CD4-positive, alpha-beta T cell (primary cell): ENCODE results near the gene HPCAL1. TPM values are rescaled to one million over a fixed set of nuclear protein-coding genes. Genes with fewer than 3 reads are reported as not detected.

Experiments
- ATAC-seq: fragments of 200-7000 bp; cut with Tn5 transposase; one replicate; pipeline ENCODE4 v1.10.0; 2022; ENCODE audit warnings: mild to moderate bottlenecking; ENCODE audit not compliant: poor library complexity
- CTCF ChIA-PET: fragments of 350-600 bp; sonication (Branson Sonifier 250); formaldehyde crosslinking; loops from one replicate; lab custom pipeline; 2021; ENCODE audit warnings: antibody characterized with exemption, inconsistent platforms; lab: Charles Lee
- POLR2A ChIA-PET: fragments of 350-600 bp; sonication (Branson Sonifier 250); formaldehyde crosslinking; loops from one replicate; lab custom pipeline; 2021; ENCODE audit warnings: antibody characterized with exemption, inconsistent platforms; lab: Charles Lee
- DNase-seq, 14 experiments: peaks; one replicate each; pipeline ENCODE4 v3.0.0-alpha.2; 2013 to 2020; ENCODE audit warnings: mixed read lengths in 2 of 14
- H3K27ac ChIP-seq, 2 donors: one replicate each; pipeline versions ENCODE4 v1.5.1 to v1.7.0; 2013; ENCODE audit warnings: low read length in 2 of 2, low read depth in 1 of 2, mild to moderate bottlenecking in 1 of 2
- H3K27me3 ChIP-seq, 2 experiments: 1 replicate in 1 of 2; 2 replicates in 1 of 2; pipeline versions ENCODE4 v1.6.1 to v1.7.0; 2013; ENCODE audit warnings: low read length in 2 of 2, control low read depth in 1 of 2, mild to moderate bottlenecking in 1 of 2, moderate library complexity in 1 of 2; ENCODE audit not compliant: insufficient read depth in 2 of 2, control insufficient read depth in 1 of 2
- H3K36me3 ChIP-seq: one replicate; pipeline ENCODE4 v1.6.1; 2013; ENCODE audit warnings: low read length, control low read depth; ENCODE audit not compliant: insufficient read depth
- H3K4me1 ChIP-seq: one replicate; pipeline ENCODE4 v1.6.1; 2013; ENCODE audit warnings: low read length, control low read depth; ENCODE audit not compliant: insufficient read depth
- H3K4me3 ChIP-seq: one replicate; pipeline ENCODE4 v1.5.1; 2013; ENCODE audit warnings: mild to moderate bottlenecking, low read length, moderate library complexity
- H3K9me3 ChIP-seq, 2 experiments: 1 replicate in 1 of 2; 2 replicates in 1 of 2; pipeline versions ENCODE4 v1.6.1 to v1.7.0; 2013; ENCODE audit warnings: low read length in 2 of 2, mild to moderate bottlenecking in 2 of 2, control low read depth in 1 of 2, moderate library complexity in 1 of 2; ENCODE audit not compliant: control insufficient read depth in 1 of 2, insufficient read depth in 1 of 2
- H3K27ac Mint-ChIP-seq: one replicate; pipeline ENCODE4 v1.8.0; 2020; ENCODE audit warnings: mixed read lengths
- H3K27me3 Mint-ChIP-seq: one replicate; pipeline ENCODE4 v1.8.0; 2021; ENCODE audit warnings: mixed read lengths
- H3K36me3 Mint-ChIP-seq: one replicate; pipeline ENCODE4 v1.8.0; 2021; ENCODE audit warnings: low read depth, mixed read lengths
- H3K4me1 Mint-ChIP-seq: one replicate; pipeline ENCODE4 v1.8.0; 2021; ENCODE audit warnings: low read depth, mixed read lengths
- H3K4me3 Mint-ChIP-seq: one replicate; pipeline ENCODE4 v1.8.0; 2020; ENCODE audit warnings: mild to moderate bottlenecking, mixed read lengths
- H3K9me3 Mint-ChIP-seq: one replicate; pipeline ENCODE4 v1.8.0; 2020; ENCODE audit warnings: mixed read lengths
- CTCF ChIP-seq: fragments of 200-600 bp; IDR thresholded peaks from one replicate; pipeline ENCODE4 v1.8.0; 2022; ENCODE audit warnings: antibody characterized with exemption, mild to moderate bottlenecking
- intact Hi-C, 2 experiments: fragments of 100-400 bp; cut with DNase I in 1 of 2; cut with micrococcal nuclease in 1 of 2; formaldehyde crosslinking; loops; one replicate each; pipeline versions ENCODE4 v1.15.1 to v1.9.0; 2023 to 2025; cut with DNase I, micrococcal nuclease
- total RNA-seq, 174 experiments: library from RNA in 2 of 174; stranded (reverse) in 2 of 174; gene quantifications; one replicate each; pipeline ENCODE4 v1.2.3 and lab custom pipeline; 2021 to 2026

The HPCAL1 gene
- total RNA-seq, 2 experiments from 2014 or later: 24.9 to 27.9 TPM

GRCh38 chr2:10410823-10411437 is 108.2 kb downstream of the HPCAL1 start:
- Histone ChIP-seq H3K36me3 (peaks cover 33% of the 10 kb centered on the region), H3K4me1 (peaks cover 43% of the 10 kb centered on the region), H3K9me3 (no peaks in the 10 kb centered on the region), H3K4me3 (no peak overlapping the region), H3K27ac (no peak overlapping the region), H3K27me3 (no peaks in the 10 kb centered on the region)
- Mint-ChIP-seq H3K36me3 (peaks cover 17% of the 10 kb centered on the region), H3K9me3 (no peaks in the 10 kb centered on the region), H3K4me1 (peaks cover 32% of the 10 kb centered on the region), H3K4me3 (no peak overlapping the region), H3K27me3 (no peaks in the 10 kb centered on the region), H3K27ac (no peak overlapping the region)
- ATAC-seq (no peak), DNase-seq (no peak)
- TF ChIP-seq CTCF: no peak
- ChIA-PET CTCF (interaction anchor here (0.7 to 2.2 kb wide), 3 partner anchors 115 to 180 kb away, joined by 3 to 7 read pairs (median 5); no protein-coding TSS in a partner anchor), POLR2A (interaction anchor here (0.6 to 4.7 kb wide), 3 partner anchors 36 to 1665 kb away, joined by 3 to 18 read pairs (median 3); partner anchors contain the start of gene ODC1)
- intact Hi-C loops: no loop called here

- Histone ChIP-seq H3K9me3 (no peaks in the 10 kb centered on the region), H3K4me1 (peaks cover 40% of the 10 kb centered on the region), H3K27me3 (no peaks in the 10 kb centered on the region), H3K4me3 (no peak overlapping the region), H3K36me3 (peaks cover 33% of the 10 kb centered on the region), H3K27ac (no peak overlapping the region)
- ATAC-seq (no peak), DNase-seq (no peak)
- Mint-ChIP-seq H3K27me3 (no peaks in the 10 kb centered on the region), H3K27ac (no peak overlapping the region), H3K4me1 (peaks cover 29% of the 10 kb centered on the region), H3K4me3 (no peak overlapping the region), H3K36me3 (peaks cover 17% of the 10 kb centered on the region), H3K9me3 (no peaks in the 10 kb centered on the region)
- ChIA-PET POLR2A (interaction anchor here (4.7 kb wide), 1 partner anchor 36 kb away, joined by 18 read pairs; the partner anchor contains the start of gene ODC1), CTCF (interaction anchor here (0.8 kb wide), 1 partner anchor 141 kb away, joined by 5 read pairs; no protein-coding TSS in a partner anchor)
- intact Hi-C loops: no loop called here
- no peak for TF ChIP-seq CTCF
Measured at GRCh38 chr2:10411557-10411956, 108.9 kb downstream of the HPCAL1 start.

GRCh38 chr2:10412380-10412779 is 109.7 kb downstream of the HPCAL1 start:
- no peak overlapping the region for H3K27ac Mint-ChIP-seq
- TF ChIP-seq CTCF: no peak
- peaks cover 18% of the 10 kb centered on the region for H3K36me3 Mint-ChIP-seq
- POLR2A ChIA-PET: no interaction called here
- no peaks in the 10 kb centered on the region for H3K27me3 Mint-ChIP-seq
- DNase-seq: peak in 3 of 14 experiments; percentile 36 to 58 (median 49)
- no peaks in the 10 kb centered on the region for H3K27me3 ChIP-seq
- no peak overlapping the region for H3K4me3 Mint-ChIP-seq
- peaks cover 20% of the 10 kb centered on the region for H3K4me1 Mint-ChIP-seq
- H3K36me3 ChIP-seq: peaks cover 36% of the 10 kb centered on the region
- CTCF ChIA-PET: interaction anchor here (1.1 kb wide), 1 partner anchor 22 kb away, joined by 3 read pairs; no protein-coding TSS in a partner anchor
- H3K27ac ChIP-seq: no peak overlapping the region
- no peak for ATAC-seq
- H3K9me3 Mint-ChIP-seq: no peaks in the 10 kb centered on the region
- H3K9me3 ChIP-seq: no peaks in the 10 kb centered on the region
- H3K4me1 ChIP-seq: peaks cover 32% of the 10 kb centered on the region
- intact Hi-C loops: no loop called here
- no peak overlapping the region for H3K4me3 ChIP-seq
